ENCODE results near the gene SIK3. TPM values are rescaled to one million over a fixed set of nuclear protein-coding genes. Genes with fewer than 3 reads are reported as not detected.

Gene SIK3
- polyA plus RNA-seq, 1 experiment, result 7.3 TPM

GRCh38 chr11:117073539-117073938, 24.7 kb downstream of the SIK3 start:
- TF ChIP-seq CTCF (IDR thresholded peaks at IDR 0.05; ENCODE audit: insufficient read depth, low read depth, low read length), result no peak
- Histone ChIP-seq H3K4me3 (ENCODE audit: low read depth, low read length) (no peak overlapping the region), H3K36me3 (ENCODE audit: control insufficient read depth, insufficient read depth, low read length) (no peaks in the 10 kb centered on the region), H3K27me3 (ENCODE audit: control insufficient read depth, insufficient read depth, low read length) (no peaks in the 10 kb centered on the region)
- ChIA-PET POLR2A (interaction anchor here (0.6 kb wide), 1 partner anchor 62 kb away, joined by 3 read pairs; no protein-coding TSS in a partner anchor), CTCF (interaction anchor here (0.6 to 1.5 kb wide), 3 partner anchors 25 to 220 kb away, joined by 4 to 5 read pairs (median 5); no protein-coding TSS in a partner anchor)
- no peak for DNase-seq (ENCODE audit: low read depth)

GRCh38 chr11:117072517-117073461, 25.4 kb downstream of the SIK3 start:
- no peak for TF ChIP-seq CTCF (IDR thresholded peaks at IDR 0.05; ENCODE audit: insufficient read depth, low read depth, low read length)
- Histone ChIP-seq H3K4me3 (ENCODE audit: low read depth, low read length) (no peak overlapping the region), H3K36me3 (ENCODE audit: control insufficient read depth, insufficient read depth, low read length) (no peaks in the 10 kb centered on the region), H3K27me3 (ENCODE audit: control insufficient read depth, insufficient read depth, low read length) (no peaks in the 10 kb centered on the region)
- ChIA-PET CTCF (interaction anchor here (0.6 to 1.5 kb wide), 4 partner anchors 26 to 220 kb away, joined by 4 to 5 read pairs (median 5); no protein-coding TSS in a partner anchor), POLR2A (interaction anchor here (0.6 kb wide), 1 partner anchor 62 kb away, joined by 3 read pairs; no protein-coding TSS in a partner anchor)
- peak; percentile 78 for DNase-seq (ENCODE audit: low read depth)

GRCh38 chr11:117071344-117071787, 26.9 kb downstream of the SIK3 start:
- Histone ChIP-seq H3K4me3 (ENCODE audit: low read depth, low read length) (no peak overlapping the region), H3K36me3 (ENCODE audit: control insufficient read depth, insufficient read depth, low read length) (no peaks in the 10 kb centered on the region), H3K27me3 (ENCODE audit: control insufficient read depth, insufficient read depth, low read length) (no peaks in the 10 kb centered on the region)
- ChIA-PET CTCF (interaction anchor here (1.4 kb wide), 1 partner anchor 192 kb away, joined by 5 read pairs; no protein-coding TSS in a partner anchor), POLR2A (no interaction called here)
- DNase-seq (ENCODE audit: low read depth), result no peak
- TF ChIP-seq CTCF (IDR thresholded peaks at IDR 0.05; ENCODE audit: insufficient read depth, low read depth, low read length), result no peak

GRCh38 chr11:117070016-117070415, 28.2 kb downstream of the SIK3 start:
- Histone ChIP-seq H3K4me3 (ENCODE audit: low read depth, low read length) (no peak overlapping the region), H3K36me3 (ENCODE audit: control insufficient read depth, insufficient read depth, low read length) (no peaks in the 10 kb centered on the region), H3K27me3 (ENCODE audit: control insufficient read depth, insufficient read depth, low read length) (no peaks in the 10 kb centered on the region)
- CTCF ChIA-PET, result interaction anchor here (0.6 kb wide), 1 partner anchor 228 kb away, joined by 3 read pairs; no protein-coding TSS in a partner anchor
- TF ChIP-seq CTCF (IDR thresholded peaks at IDR 0.05; ENCODE audit: insufficient read depth, low read depth, low read length), result no peak
- no peak for DNase-seq (ENCODE audit: low read depth)
- POLR2A ChIA-PET, result no interaction called here

GRCh38 chr11:117068303-117068860, 29.8 kb downstream of the SIK3 start:
- no peak for DNase-seq (ENCODE audit: low read depth)
- TF ChIP-seq CTCF (IDR thresholded peaks at IDR 0.05; ENCODE audit: insufficient read depth, low read depth, low read length), result no peak
- Histone ChIP-seq H3K36me3 (ENCODE audit: control insufficient read depth, insufficient read depth, low read length) (no peaks in the 10 kb centered on the region), H3K27me3 (ENCODE audit: control insufficient read depth, insufficient read depth, low read length) (no peaks in the 10 kb centered on the region), H3K4me3 (ENCODE audit: low read depth, low read length) (no peak overlapping the region)
- ChIA-PET CTCF (no interaction called here), POLR2A (no interaction called here)

All from BJ (cell line).